HCT116 (cell line): ENCODE measurements around the gene TMEM14A. TPM values are rescaled to one million over a fixed set of nuclear protein-coding genes. Genes with fewer than 3 reads are reported as not detected.

Experiments used
- ATAC-seq: fragments of 200-7000 bp; cut with Tn5 transposase; 2 replicates; pipeline ENCODE4 v1.9.1; 2020; ENCODE audit warnings: mild to moderate bottlenecking, moderate library complexity
- BruUV-seq: library from RNA; stranded (reverse); fragments of 400-500 nt; replicated peaks from 2 replicates; lab custom pipeline; 2021; lab: Mats Ljungman, UMichigan
- CTCF ChIA-PET: fragments of 300-600 bp; sonication (Branson Sonifier 250); formaldehyde crosslinking; loops from one replicate; lab custom pipeline; 2021; ENCODE audit warnings: antibody characterized with exemption; lab: Charles Lee
- POLR2A ChIA-PET: fragments of 300-600, 350-600 bp; sonication (Branson Sonifier 250); formaldehyde crosslinking; loops from one replicate; lab custom pipeline; 2021; ENCODE audit warnings: antibody characterized with exemption; lab: Charles Lee
- RAD21 ChIA-PET, 2 experiments: fragments of 300-600 bp; sonication (Branson Sonifier 250); formaldehyde crosslinking; loops; one replicate each; lab custom pipeline; 2023; ENCODE audit warnings: low total read pairs in 2 of 2; ENCODE audit not compliant: uncharacterized antibody in 2 of 2, unreplicated experiment in 2 of 2, low non-redundant PET in 1 of 2; lab: Charles Lee
- DNase-seq: peaks from one replicate; pipeline ENCODE4 v3.0.0-alpha.2; 2010; ENCODE audit warnings: low read depth, low spot score
- H2AFZ ChIP-seq: fragments of 200-600 bp; shearing (Covaris generic), sonication (generic); 2 replicates; pipeline ENCODE4 v1.6.1; 2017; ENCODE audit warnings: low read depth, mixed run types, mixed read lengths, antibody characterized with exemption, low read length; ENCODE audit not compliant: poor library complexity, severe bottlenecking
- H3K27ac ChIP-seq: 2 replicates; pipeline ENCODE4 v1.5.1; 2012; ENCODE audit warnings: low read depth, low read length
- H3K27me3 ChIP-seq: fragments of 200-600 bp; sonication (generic); 2 replicates; pipeline ENCODE4 v1.6.1; 2016; ENCODE audit warnings: mixed run types, low read length, mixed read lengths; ENCODE audit not compliant: insufficient read depth
- H3K36me3 ChIP-seq, 2 experiments: fragments of 200-500 bp in 1 of 2; fragments of 200-600 bp in 1 of 2; sonication (Bioruptor generic) in 1 of 2; sonication (generic) in 1 of 2; 2 replicates each; pipeline versions ENCODE4 v1.5.1 to v1.6.1; 2014 to 2016; ENCODE audit warnings: low read length in 2 of 2, inconsistent platforms in 1 of 2, mixed read lengths in 1 of 2, mixed run types in 1 of 2; ENCODE audit not compliant: insufficient read depth in 2 of 2, control insufficient read depth in 1 of 2
- H3K4me1 ChIP-seq, 2 experiments: fragments of 200-600 bp in 1 of 2; sonication (generic) in 1 of 2; 2 replicates each; pipeline versions ENCODE4 v1.5.1 to v1.6.1; 2012 to 2017; ENCODE audit warnings: low read length in 2 of 2, inconsistent platforms in 1 of 2, mild to moderate bottlenecking in 1 of 2, mixed read lengths in 1 of 2, mixed run types in 1 of 2, moderate library complexity in 1 of 2; ENCODE audit not compliant: insufficient read depth in 2 of 2, control insufficient read depth in 1 of 2
- H3K4me2 ChIP-seq: fragments of 200-600 bp; sonication (generic); 2 replicates; pipeline ENCODE4 v1.6.1; 2017; ENCODE audit warnings: mixed run types, low read length, mixed read lengths
- H3K4me3 ChIP-seq, 2 experiments: fragments of 200-600 bp in 1 of 2; sonication (generic) in 1 of 2; replicated peaks in 1 of 2; 2 replicates each; pipeline ENCODE4 v1.5.1; 2011 to 2016; ENCODE audit warnings: low read length in 2 of 2, control low read depth in 1 of 2, low read depth in 1 of 2, mild to moderate bottlenecking in 1 of 2, mixed read lengths in 1 of 2, mixed run types in 1 of 2
- H3K79me2 ChIP-seq: fragments of 200-600 bp; sonication (generic); 2 replicates; pipeline ENCODE4 v1.6.1; 2017; ENCODE audit warnings: mild to moderate bottlenecking, mixed run types, low read length, moderate library complexity, mixed read lengths; ENCODE audit not compliant: insufficient read depth
- H3K9ac ChIP-seq: fragments of 200-600 bp; sonication (generic); 2 replicates; pipeline ENCODE4 v1.6.1; 2016; ENCODE audit warnings: low read length, mixed read lengths
- H3K9me2 ChIP-seq: fragments of 200-600 bp; sonication (generic), shearing (Covaris generic); 2 replicates; pipeline ENCODE4 v1.6.1; 2017; ENCODE audit warnings: mixed run types, mild to moderate bottlenecking, moderate library complexity; ENCODE audit not compliant: insufficient read depth
- H3K9me3 ChIP-seq, 2 experiments: fragments of 200-500 bp in 1 of 2; fragments of 200-600 bp in 1 of 2; sonication (Bioruptor generic) in 1 of 2; sonication (generic) in 1 of 2; 2 replicates each; pipeline ENCODE4 v1.6.1; 2014 to 2017; ENCODE audit warnings: low read length in 2 of 2, mixed read lengths in 2 of 2, inconsistent platforms in 1 of 2, low read depth in 1 of 2, mild to moderate bottlenecking in 1 of 2, mixed run types in 1 of 2, moderate library complexity in 1 of 2; ENCODE audit not compliant: control insufficient read depth in 1 of 2, insufficient read depth in 1 of 2
- H4K20me1 ChIP-seq: fragments of 200-600 bp; sonication (generic), shearing (Covaris generic); 2 replicates; pipeline ENCODE4 v1.6.1; 2017; ENCODE audit warnings: mixed run types, mild to moderate bottlenecking, moderate library complexity; ENCODE audit not compliant: insufficient read depth
- CBX3 ChIP-seq: IDR thresholded peaks from 2 replicates; pipeline ENCODE4 v1.6.1; 2012; ENCODE audit warnings: low read depth
- CEBPB ChIP-seq: IDR thresholded peaks from 2 replicates; pipeline ENCODE4 v1.6.1; 2012; ENCODE audit warnings: low read depth
- ELF1 ChIP-seq: IDR thresholded peaks from 2 replicates; pipeline ENCODE4 v1.6.1; 2012; ENCODE audit warnings: low read depth, borderline replicate concordance
- EZH2 ChIP-seq: fragments of 200-600 bp; sonication (generic); IDR thresholded peaks from 2 replicates; pipeline ENCODE4 v1.6.1; 2017; ENCODE audit warnings: antibody characterized with exemption, mixed run types
- EZH2phosphoT487 ChIP-seq: fragments of 200-600 bp; IDR thresholded peaks from 2 replicates; pipeline ENCODE4 v1.6.1; 2018; ENCODE audit warnings: antibody characterized with exemption, borderline replicate concordance
- FOSL1 ChIP-seq: IDR thresholded peaks from 2 replicates; pipeline ENCODE4 v1.6.1; 2012; ENCODE audit warnings: low read depth
- JUND ChIP-seq: IDR thresholded peaks from 2 replicates; pipeline ENCODE4 v1.6.1; 2012
- POLR2A ChIP-seq: IDR thresholded peaks from 2 replicates; pipeline ENCODE4 v1.7.0; 2011; ENCODE audit warnings: borderline replicate concordance; ENCODE audit not compliant: insufficient read depth, insufficient read length; ENCODE audit errors: extremely low read depth
- POLR2AphosphoS5 ChIP-seq: IDR thresholded peaks from 2 replicates; pipeline ENCODE4 v1.6.1; 2011; ENCODE audit warnings: mild to moderate bottlenecking, low read depth, low read length, moderate library complexity
- RAD21 ChIP-seq: IDR thresholded peaks from 2 replicates; pipeline ENCODE4 v1.6.1; 2012; ENCODE audit warnings: low read depth, mild to moderate bottlenecking
- SIN3A ChIP-seq: IDR thresholded peaks from 2 replicates; pipeline ENCODE4 v1.6.1; 2012; ENCODE audit warnings: low read depth
- SP1 ChIP-seq: IDR thresholded peaks from 2 replicates; pipeline ENCODE4 v1.6.1; 2012; ENCODE audit warnings: low read depth
- SRF ChIP-seq: IDR thresholded peaks from 2 replicates; pipeline ENCODE4 v1.6.1; 2012; ENCODE audit warnings: low read depth
- TCF7L2 ChIP-seq: IDR thresholded peaks from 2 replicates; pipeline ENCODE4 v1.7.0; 2011; ENCODE audit warnings: borderline replicate concordance, inconsistent platforms; ENCODE audit not compliant: insufficient read depth, insufficient read length; ENCODE audit errors: extremely low read depth
- ZFX ChIP-seq: fragments of 450-650 bp; IDR thresholded peaks from 2 replicates; pipeline ENCODE4 v1.6.1; 2017
- ZNF274 ChIP-seq: fragments of 200-500 bp; sonication (Bioruptor generic); IDR thresholded peaks from 2 replicates; pipeline ENCODE4 v1.6.1; 2014; ENCODE audit warnings: mild to moderate bottlenecking, low read depth, low read length, inconsistent platforms
- intact Hi-C: fragments of 100-400 bp; cut with micrococcal nuclease; formaldehyde crosslinking; loops from 2 replicates; pipeline ENCODE4 v1.10.0; 2022
- total RNA-seq: library from RNA; stranded (reverse); gene quantifications from one replicate; pipeline ENCODE4 v1.2.1, GENCODE V29; 2021; ENCODE audit not compliant: unreplicated experiment
- TF ChIP-seq, protein P1 (sequence below), 3 experiments: fragments of 200-600 bp in 1 of 3; sonication (generic) in 1 of 3; IDR thresholded peaks in 2 of 3; conservative IDR thresholded peaks in 1 of 3; 2 replicates each; pipeline ENCODE4 v1.5.1; 2012 to 2017; ENCODE audit warnings: low read depth in 2 of 3, low read length in 2 of 3, antibody characterized with exemption in 1 of 3, borderline replicate concordance in 1 of 3, control low read depth in 1 of 3, mild to moderate bottlenecking in 1 of 3, mixed read lengths in 1 of 3, mixed run types in 1 of 3, moderate library complexity in 1 of 3; ENCODE audit not compliant: insufficient read depth in 1 of 3
- TF ChIP-seq, protein P2 (sequence below): IDR thresholded peaks from 2 replicates; pipeline ENCODE4 v1.6.1; 2012; ENCODE audit warnings: low read depth
- TF ChIP-seq, protein P3 (sequence below): IDR thresholded peaks from 2 replicates; pipeline ENCODE4 v1.6.1; 2012

The TMEM14A gene
- total RNA-seq, 1 experiment from 2014 or later, result 51.5 TPM

DNA sequence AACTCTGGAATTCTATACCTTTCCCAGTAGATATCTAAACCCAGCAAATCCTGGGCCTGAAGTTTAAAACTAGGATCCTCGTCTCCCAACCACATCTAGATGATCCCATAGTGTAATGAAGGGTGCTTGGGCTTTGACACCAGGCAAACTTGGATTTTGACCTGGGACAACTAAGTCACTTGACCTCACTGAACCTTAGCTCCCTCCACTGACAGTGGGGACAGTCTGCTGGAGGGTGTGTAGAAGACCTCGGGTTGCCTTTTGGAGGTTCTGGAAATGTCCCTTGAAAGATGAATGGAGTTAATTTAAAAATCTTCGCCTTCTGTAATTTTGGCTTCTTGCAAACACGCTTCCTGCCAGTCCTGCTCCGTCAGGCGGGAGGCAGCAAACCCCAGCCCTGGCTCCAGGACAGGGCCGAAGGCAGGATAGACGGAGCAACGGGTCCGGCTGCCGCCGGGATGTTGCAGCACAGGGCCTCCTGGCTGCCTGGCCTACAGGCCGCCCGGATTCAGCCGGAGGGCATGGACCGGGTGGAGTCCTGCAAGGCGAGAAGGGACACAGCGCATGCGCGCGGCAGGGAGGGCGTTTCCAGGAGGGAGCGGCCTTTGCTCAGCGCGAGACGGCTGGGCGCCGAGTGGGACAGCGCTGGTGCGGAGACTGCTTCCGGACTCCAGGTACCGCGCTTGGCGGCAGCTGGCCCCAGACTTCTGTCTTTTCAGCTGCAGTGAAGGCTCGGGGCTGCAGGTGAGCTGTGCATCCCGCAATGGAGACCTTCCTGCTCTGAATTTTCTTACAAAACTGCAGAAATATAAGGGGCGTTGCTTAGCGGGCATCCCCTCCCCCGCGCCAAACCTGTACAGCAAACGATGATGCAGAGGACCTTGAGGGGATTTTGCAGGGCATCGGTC, at the start of gene TMEM14A (continued):
- no peak for TF ChIP-seq SP1
- no peak for TF ChIP-seq FOSL1
- TF ChIP-seq TCF7L2, result peak; percentile 30
- TF ChIP-seq POLR2AphosphoS5, result peak; percentile 94
- TF ChIP-seq JUND, result no peak
- no peak for TF ChIP-seq EZH2
- TF ChIP-seq ZFX, result peak; percentile 81

DNA sequence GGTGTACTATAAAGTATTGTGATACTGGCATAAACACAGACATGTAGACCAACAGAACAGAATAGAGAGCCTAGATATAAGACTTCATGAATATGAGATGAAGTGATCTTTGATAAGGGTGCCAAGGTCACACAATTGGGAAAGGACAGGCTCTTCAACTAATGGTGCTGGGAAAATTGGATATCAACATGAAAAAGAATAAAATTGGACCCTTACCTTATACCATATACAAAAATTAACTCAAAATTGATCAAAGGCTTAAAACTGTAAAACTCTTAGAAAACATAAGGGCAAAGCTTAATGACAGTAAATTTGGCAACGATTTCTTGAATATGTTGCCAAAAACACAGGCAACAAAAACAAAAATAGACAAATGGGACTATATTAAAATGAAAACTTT, 49.3 kb upstream of the TMEM14A start:
- no peak for ATAC-seq
- ChIA-PET CTCF (no interaction called here), RAD21 (no interaction called here), POLR2A (no interaction called here)
- Histone ChIP-seq H3K27ac (no peak overlapping the region), H3K79me2 (no peaks in the 10 kb centered on the region), H3K36me3 (no peaks in the 10 kb centered on the region), H3K4me3 (no peak overlapping the region), H3K9me3 (no peaks in the 10 kb centered on the region), H2AFZ (no peak overlapping the region), H3K9ac (no peak overlapping the region), H3K9me2 (no peaks in the 10 kb centered on the region), H3K4me2 (no peak overlapping the region), H3K4me1 (no peaks in the 10 kb centered on the region), H3K27me3 (no peaks in the 10 kb centered on the region), H4K20me1 (no peaks in the 10 kb centered on the region)
- BruUV-seq, result no TSS peak
- intact Hi-C loops, result no loop called here
- no peak for DNase-seq
- TF ChIP-seq SP1, result no peak
- no peak for TF ChIP-seq ELF1
- TF ChIP-seq, protein P1, sequence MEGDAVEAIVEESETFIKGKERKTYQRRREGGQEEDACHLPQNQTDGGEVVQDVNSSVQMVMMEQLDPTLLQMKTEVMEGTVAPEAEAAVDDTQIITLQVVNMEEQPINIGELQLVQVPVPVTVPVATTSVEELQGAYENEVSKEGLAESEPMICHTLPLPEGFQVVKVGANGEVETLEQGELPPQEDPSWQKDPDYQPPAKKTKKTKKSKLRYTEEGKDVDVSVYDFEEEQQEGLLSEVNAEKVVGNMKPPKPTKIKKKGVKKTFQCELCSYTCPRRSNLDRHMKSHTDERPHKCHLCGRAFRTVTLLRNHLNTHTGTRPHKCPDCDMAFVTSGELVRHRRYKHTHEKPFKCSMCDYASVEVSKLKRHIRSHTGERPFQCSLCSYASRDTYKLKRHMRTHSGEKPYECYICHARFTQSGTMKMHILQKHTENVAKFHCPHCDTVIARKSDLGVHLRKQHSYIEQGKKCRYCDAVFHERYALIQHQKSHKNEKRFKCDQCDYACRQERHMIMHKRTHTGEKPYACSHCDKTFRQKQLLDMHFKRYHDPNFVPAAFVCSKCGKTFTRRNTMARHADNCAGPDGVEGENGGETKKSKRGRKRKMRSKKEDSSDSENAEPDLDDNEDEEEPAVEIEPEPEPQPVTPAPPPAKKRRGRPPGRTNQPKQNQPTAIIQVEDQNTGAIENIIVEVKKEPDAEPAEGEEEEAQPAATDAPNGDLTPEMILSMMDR (IDR thresholded peaks at IDR 0.05 in 2 of 3, conservative IDR thresholded peaks at IDR 0.05 in 1 of 3; ENCODE audit: borderline replicate concordance in 1 of 3, insufficient read depth in 1 of 3, low read depth in 2 of 3, low read length in 2 of 3), result no peak
- TF ChIP-seq ZNF274, result no peak
- TF ChIP-seq, protein P2, sequence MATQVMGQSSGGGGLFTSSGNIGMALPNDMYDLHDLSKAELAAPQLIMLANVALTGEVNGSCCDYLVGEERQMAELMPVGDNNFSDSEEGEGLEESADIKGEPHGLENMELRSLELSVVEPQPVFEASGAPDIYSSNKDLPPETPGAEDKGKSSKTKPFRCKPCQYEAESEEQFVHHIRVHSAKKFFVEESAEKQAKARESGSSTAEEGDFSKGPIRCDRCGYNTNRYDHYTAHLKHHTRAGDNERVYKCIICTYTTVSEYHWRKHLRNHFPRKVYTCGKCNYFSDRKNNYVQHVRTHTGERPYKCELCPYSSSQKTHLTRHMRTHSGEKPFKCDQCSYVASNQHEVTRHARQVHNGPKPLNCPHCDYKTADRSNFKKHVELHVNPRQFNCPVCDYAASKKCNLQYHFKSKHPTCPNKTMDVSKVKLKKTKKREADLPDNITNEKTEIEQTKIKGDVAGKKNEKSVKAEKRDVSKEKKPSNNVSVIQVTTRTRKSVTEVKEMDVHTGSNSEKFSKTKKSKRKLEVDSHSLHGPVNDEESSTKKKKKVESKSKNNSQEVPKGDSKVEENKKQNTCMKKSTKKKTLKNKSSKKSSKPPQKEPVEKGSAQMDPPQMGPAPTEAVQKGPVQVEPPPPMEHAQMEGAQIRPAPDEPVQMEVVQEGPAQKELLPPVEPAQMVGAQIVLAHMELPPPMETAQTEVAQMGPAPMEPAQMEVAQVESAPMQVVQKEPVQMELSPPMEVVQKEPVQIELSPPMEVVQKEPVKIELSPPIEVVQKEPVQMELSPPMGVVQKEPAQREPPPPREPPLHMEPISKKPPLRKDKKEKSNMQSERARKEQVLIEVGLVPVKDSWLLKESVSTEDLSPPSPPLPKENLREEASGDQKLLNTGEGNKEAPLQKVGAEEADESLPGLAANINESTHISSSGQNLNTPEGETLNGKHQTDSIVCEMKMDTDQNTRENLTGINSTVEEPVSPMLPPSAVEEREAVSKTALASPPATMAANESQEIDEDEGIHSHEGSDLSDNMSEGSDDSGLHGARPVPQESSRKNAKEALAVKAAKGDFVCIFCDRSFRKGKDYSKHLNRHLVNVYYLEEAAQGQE, result no peak
- TF ChIP-seq SRF, result no peak
- no peak for TF ChIP-seq POLR2AphosphoS5
- no peak for TF ChIP-seq FOSL1
- no peak for TF ChIP-seq EZH2phosphoT487
- no peak for TF ChIP-seq CEBPB
- no peak for TF ChIP-seq SIN3A
- TF ChIP-seq, protein P3, sequence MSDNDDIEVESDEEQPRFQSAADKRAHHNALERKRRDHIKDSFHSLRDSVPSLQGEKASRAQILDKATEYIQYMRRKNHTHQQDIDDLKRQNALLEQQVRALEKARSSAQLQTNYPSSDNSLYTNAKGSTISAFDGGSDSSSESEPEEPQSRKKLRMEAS, result no peak
- no peak for TF ChIP-seq JUND
- TF ChIP-seq ZFX, result no peak
- TF ChIP-seq POLR2A, result no peak
- TF ChIP-seq CBX3, result no peak
- no peak for TF ChIP-seq RAD21
- no peak for TF ChIP-seq TCF7L2
